Liver (tissue), 9 donors: ENCODE data around the gene EXD3. TPM values are rescaled to one million over a fixed set of nuclear protein-coding genes. Genes with fewer than 3 reads are reported as not detected.

Experiments used
- DNase-seq: peaks from one replicate; pipeline ENCODE4 v3.0.0-alpha.2; 2017; ENCODE audit warnings: low spot score
- H3K27ac ChIP-seq, 2 donors: one replicate each; pipeline ENCODE4 v1.7.0; 2013; ENCODE audit warnings: inconsistent platforms in 2 of 2, low read length in 2 of 2, control low read depth in 1 of 2, low read depth in 1 of 2, mild to moderate bottlenecking in 1 of 2
- H3K27me3 ChIP-seq, 4 donors: one replicate each; pipeline versions ENCODE4 v1.6.1 to v1.7.0; 2013; ENCODE audit warnings: low read length in 3 of 4, inconsistent platforms in 1 of 4, mild to moderate bottlenecking in 1 of 4, moderate library complexity in 1 of 4; ENCODE audit not compliant: control insufficient read depth in 4 of 4, insufficient read depth in 4 of 4
- H3K36me3 ChIP-seq, 4 donors: one replicate each; pipeline versions ENCODE4 v1.6.1 to v1.7.0; 2013; ENCODE audit warnings: low read length in 3 of 4, mild to moderate bottlenecking in 3 of 4, low read depth in 1 of 4, moderate library complexity in 1 of 4; ENCODE audit not compliant: control insufficient read depth in 4 of 4, insufficient read depth in 3 of 4
- H3K4me1 ChIP-seq, 4 donors: one replicate each; pipeline versions ENCODE4 v1.6.1 to v1.7.0; 2013; ENCODE audit warnings: low read length in 3 of 4, mild to moderate bottlenecking in 3 of 4, moderate library complexity in 1 of 4; ENCODE audit not compliant: control insufficient read depth in 4 of 4, insufficient read depth in 4 of 4
- H3K4me3 ChIP-seq, 3 donors: one replicate each; pipeline versions ENCODE4 v1.6.1 to v1.7.0; 2013; ENCODE audit warnings: low read length in 3 of 3, control low read depth in 1 of 3, low read depth in 1 of 3, mild to moderate bottlenecking in 1 of 3
- H3K9ac ChIP-seq, 2 donors: one replicate each; pipeline ENCODE4 v1.7.0; 2013; ENCODE audit warnings: low read length in 2 of 2, mild to moderate bottlenecking in 2 of 2, moderate library complexity in 2 of 2, control low read depth in 1 of 2, low read depth in 1 of 2
- H3K9me3 ChIP-seq, 4 donors: one replicate each; pipeline versions ENCODE4 v1.6.1 to v1.7.0; 2013; ENCODE audit warnings: low read length in 3 of 4; ENCODE audit not compliant: control insufficient read depth in 4 of 4
- ATF3 ChIP-seq: IDR thresholded peaks from 2 replicates; pipeline ENCODE4 v1.6.1; 2016; ENCODE audit warnings: antibody characterized with exemption
- CTCF ChIP-seq: fragments of 150-350 bp; IDR thresholded peaks from 2 replicates; pipeline ENCODE4 v1.5.1; 2017; ENCODE audit warnings: improper control_type of control experiment, low read depth, low read length; ENCODE audit not compliant: missing input control
- EGR1 ChIP-seq, 2 donors: IDR thresholded peaks; 2 replicates each; pipeline ENCODE4 v1.6.1; 2016 to 2018; ENCODE audit warnings: antibody characterized with exemption in 2 of 2, low read depth in 2 of 2
- FOXA1 ChIP-seq: IDR thresholded peaks from 2 replicates; pipeline ENCODE4 v1.6.1; 2016; ENCODE audit warnings: antibody characterized with exemption
- FOXA2 ChIP-seq: IDR thresholded peaks from 2 replicates; pipeline ENCODE4 v1.6.1; 2016; ENCODE audit warnings: antibody characterized with exemption
- GABPA ChIP-seq, 2 donors: IDR thresholded peaks in 1 of 2; conservative IDR thresholded peaks in 1 of 2; 2 replicates each; pipeline ENCODE4 v1.6.1; 2016; ENCODE audit warnings: antibody characterized with exemption in 2 of 2, mild to moderate bottlenecking in 1 of 2, moderate library complexity in 1 of 2
- HNF4A ChIP-seq, 2 donors: conservative IDR thresholded peaks; 2 replicates each; pipeline ENCODE4 v1.6.1; 2016; ENCODE audit warnings: antibody characterized with exemption in 2 of 2, mild to moderate bottlenecking in 2 of 2
- HNF4G ChIP-seq: IDR thresholded peaks from 2 replicates; pipeline ENCODE4 v1.6.1; 2016; ENCODE audit warnings: antibody characterized with exemption
- JUND ChIP-seq, 2 donors: IDR thresholded peaks; 2 replicates each; pipeline ENCODE4 v1.6.1; 2016; ENCODE audit warnings: antibody characterized with exemption in 2 of 2
- MAX ChIP-seq: IDR thresholded peaks from 2 replicates; pipeline ENCODE4 v1.6.1; 2016; ENCODE audit warnings: antibody characterized with exemption
- NR2F2 ChIP-seq: IDR thresholded peaks from 2 replicates; pipeline ENCODE4 v1.6.1; 2016; ENCODE audit warnings: antibody characterized with exemption
- RAD21 ChIP-seq, 2 donors: IDR thresholded peaks; 2 replicates each; pipeline ENCODE4 v1.6.1; 2016; ENCODE audit warnings: antibody characterized with exemption in 2 of 2, mild to moderate bottlenecking in 2 of 2
- REST ChIP-seq: IDR thresholded peaks from 2 replicates; pipeline ENCODE4 v1.6.1; 2016; ENCODE audit warnings: antibody characterized with exemption, mild to moderate bottlenecking
- RXRA ChIP-seq, 2 donors: IDR thresholded peaks; 2 replicates each; pipeline ENCODE4 v1.6.1; 2017 to 2018; ENCODE audit warnings: antibody characterized with exemption in 2 of 2, mild to moderate bottlenecking in 1 of 2
- SP1 ChIP-seq: IDR thresholded peaks from 2 replicates; pipeline ENCODE4 v1.6.1; 2018; ENCODE audit warnings: antibody characterized with exemption, mild to moderate bottlenecking
- TAF1 ChIP-seq: conservative IDR thresholded peaks from 2 replicates; pipeline ENCODE4 v1.6.1; 2016; ENCODE audit warnings: antibody characterized with exemption, mild to moderate bottlenecking
- YY1 ChIP-seq: IDR thresholded peaks from 2 replicates; pipeline ENCODE4 v1.6.1; 2016; ENCODE audit warnings: antibody characterized with exemption, mild to moderate bottlenecking
- ZBTB33 ChIP-seq: IDR thresholded peaks from 2 replicates; pipeline ENCODE4 v1.6.1; 2016; ENCODE audit warnings: antibody characterized with exemption
- WGBS: extraction: QIAGEN DNeasy Blood & Tissue Kit; methylation state at CpG from one replicate; pipeline ENCODE4 v1.1.7; 2013; 5-methylcytosine and 5-hydroxymethylcytosine counted together
- polyA plus RNA-seq, 2 donors: library from polyadenylated mRNA; stranded (reverse) in 1 of 2; unstranded in 1 of 2; fragments of 200-250 nt in 1 of 2; fragments of >200 nt in 1 of 2; fragmentation: Nextera tagmentation in 1 of 2; extraction: Ambion mirVana in 1 of 2; gene quantifications; one replicate each; pipeline versions ENCODE4 v1.2.1 to v1.2.3, GENCODE V29; 2013 to 2015
- total RNA-seq, 2 donors: library from RNA; depleted of rRNA; stranded (reverse); fragments of >200 nt; gene quantifications; one replicate each; pipeline ENCODE4 v1.2.3, GENCODE V29; 2014
- donor health status: healthy.
- donor health status: healthy.
- donor health status: healthy.
- donor health status: healthy.
- donor health status: healthy.

EXD3 gene
- total and polyA plus RNA-seq, 4 donors, result 2.5 to 6.7 (median 3.7) TPM

- H3K4me3 ChIP-seq, result no peak overlapping the region
- no peaks in the 10 kb centered on the region for H3K36me3 ChIP-seq
- no peaks in the 10 kb centered on the region for H3K9me3 ChIP-seq
- no peak overlapping the region for H3K9ac ChIP-seq
- TF ChIP-seq RXRA (IDR thresholded peaks at IDR 0.05) (no peak), REST (no peak), FOXA2 (no peak), TAF1 (no peak), MAX (no peak), EGR1 (IDR thresholded peaks at IDR 0.05; ENCODE audit: low read depth in 2 of 2) (no peak), JUND (IDR thresholded peaks at IDR 0.05) (no peak), ZBTB33 (no peak), ATF3 (no peak), NR2F2 (no peak), HNF4G (no peak), GABPA (IDR thresholded peaks at IDR 0.05 in 1 of 2, conservative IDR thresholded peaks at IDR 0.05 in 1 of 2) (no peak), YY1 (no peak), CTCF (no peak), SP1 (no peak), FOXA1 (no peak), RAD21 (IDR thresholded peaks at IDR 0.05) (no peak), HNF4A (conservative IDR thresholded peaks at IDR 0.05) (no peak)
- 92% methylated on average over 11 of the region's 11 CpGs for WGBS
- DNase-seq, result no peak
- H3K4me1 ChIP-seq, result peaks cover 6 to 13% (median 10%) of the 10 kb centered on the region in 4 donors
- H3K27ac ChIP-seq, result no peak overlapping the region
- H3K27me3 ChIP-seq, result no peaks in the 10 kb centered on the region
Measured at GRCh38 chr9:137402746-137403145, 20.2 kb downstream of the EXD3 start.
